ENCODE measurements around the gene CYP3A5. TPM values are rescaled to one million over a fixed set of nuclear protein-coding genes. Genes with fewer than 3 reads are reported as not detected.
A peak's percentile ranks its signal among the peaks of the same experiment; 100 is the strongest.

Gene CYP3A5
- total and polyA plus RNA-seq, 2 of the 8 experiments (the other 6 are each of a cell fraction or from before 2014, with no cell fraction given), result 0.06 TPM; not detected in 1

- FAIRE-seq, result no peak
- 89% methylated on average over 9 of the region's 9 CpGs; no CpG with 5 or more reads in 1 of the 2 experiments for WGBS, 2 experiments (ENCODE audit: extremely low coverage in 1 of 2, insufficient coverage in 1 of 2, insufficient read length in 1 of 2, insufficient replicate concordance in 2 of 2, low coverage in 1 of 2, low lambda C conversion rate in 2 of 2, missing lambda C conversion rate in 1 of 2)
These were observed 72.2 kb downstream of the CYP3A5 start for GRCh38 chr7:99607548-99607947.

More at GRCh38 chr7:99607548-99607947, 72.2 kb downstream of the CYP3A5 start:
- Histone ChIP-seq H2AK5ac (ENCODE audit: low read depth, low read length) (0 out of 2 replicates have a peak overlapping the region, but pooled peaks have one; percentile 40), H2AFZ (ENCODE audit: low read length) (no peak overlapping the region), H4K8ac (ENCODE audit: extremely low read depth, insufficient read depth, low read length) (no peak overlapping the region; the same call in 1 of the 2 replicates), H3K23me2 (ENCODE audit: low read depth, low read length) (no peaks in the 10 kb centered on the region; the same call in 1 of the 2 replicates), H3K4me2 (ENCODE audit: insufficient read depth in 1 of 2, low read depth in 2 of 2, low read length in 2 of 2) (no peak overlapping the region), H3K27me3 (replicated peaks in 1 of 4; ENCODE audit: control insufficient read depth in 3 of 4, extremely low read depth in 1 of 4, insufficient read depth in 3 of 4, low read length in 3 of 4) (peaks cover 0 to 3% (median 1%) of the 10 kb centered on the region in 4 experiments; a peak in 1 of 7 replicates), H3K9me3 (ENCODE audit: insufficient read depth in 2 of 2, low read depth in 1 of 2, low read length in 1 of 2) (no peaks in the 10 kb centered on the region), H2BK15ac (ENCODE audit: low read length) (no peak overlapping the region), H4K91ac (replicated peaks; ENCODE audit: insufficient read length, low read length) (no peak overlapping the region), H2BK12ac (ENCODE audit: low read depth, low read length) (no peak overlapping the region), H4K5ac (ENCODE audit: insufficient read length, low read depth, low read length) (no peak overlapping the region), H3K23ac (ENCODE audit: insufficient read length) (no peak overlapping the region), H3K56ac (replicated peaks; ENCODE audit: insufficient read length, low read depth, low read length) (no peak overlapping the region), H2BK20ac (ENCODE audit: low read length) (no peak overlapping the region), H3K27ac (ENCODE audit: low read depth, low read length) (no peak overlapping the region), H3K18ac (ENCODE audit: extremely low read depth, low read length) (no peak overlapping the region), H3K36me3 (ENCODE audit: control insufficient read depth in 2 of 4, insufficient read depth in 4 of 4, low read length in 3 of 4) (no peaks in the 10 kb centered on the region), H3K4me1 (replicated peaks in 1 of 4; ENCODE audit: control insufficient read depth in 3 of 4, insufficient read depth in 4 of 4, low read length in 3 of 4) (no peaks in the 10 kb centered on the region), H3K4me3 (ENCODE audit: extremely low read depth in 1 of 4, insufficient read depth in 2 of 4, low read depth in 3 of 4, low read length in 4 of 4) (no peak overlapping the region), H2BK120ac (replicated peaks; ENCODE audit: low read depth, low read length) (no peak overlapping the region), H3K79me2 (ENCODE audit: control insufficient read depth in 1 of 2, insufficient read depth in 2 of 2, low read length in 2 of 2) (no peaks in the 10 kb centered on the region), H3K79me1 (ENCODE audit: low read depth, low read length) (no peaks in the 10 kb centered on the region), H3K14ac (ENCODE audit: insufficient read length) (no peak overlapping the region), H4K20me1 (replicated peaks in 1 of 2; ENCODE audit: control insufficient read depth in 1 of 2, insufficient read depth in 2 of 2, low read length in 2 of 2) (no peaks in the 10 kb centered on the region), H3K9ac (replicated peaks in 1 of 4; ENCODE audit: extremely low read depth in 1 of 4, low read depth in 3 of 4, low read length in 3 of 4) (no peak overlapping the region), H2BK5ac (ENCODE audit: low read depth, low read length) (no peak overlapping the region), H3K4ac (replicated peaks; ENCODE audit: insufficient read length, low read depth, low read length) (no peak overlapping the region)
- ChIA-PET POLR2A (ENCODE audit: partially characterized antibody) (interaction anchor here (0.5 to 3.8 kb wide), 3 partner anchors 9 to 336 kb away, joined by 3 to 16 read pairs (median 3); partner anchors contain the start of genes TMEM225B and ZSCAN25), CTCF (ENCODE audit: partially characterized antibody) (interaction anchor here (2.9 kb wide), 1 partner anchor 8 kb away, joined by 18 read pairs; the partner anchor contains the start of gene ZSCAN25)
- DNase-seq (ENCODE audit: low read depth in 1 of 2, low spot score in 2 of 2), result peak in 1 of 2 experiments; percentile 29
- TF ChIP-seq KDM5A (IDR thresholded peaks at IDR 0.05; ENCODE audit: low read length), result no peak

Measured in H1 (cell line).